Right lobe of liver (tissue), 4 donors: Measurements from ENCODE around the gene RBM6.

Experiments
- POLR2A ChIP-seq: fragments of 450-650 bp; IDR thresholded peaks from one replicate; pipeline ENCODE4 v1.6.1; 2017; ENCODE audit warnings: antibody characterized with exemption, mild to moderate bottlenecking
- TF ChIP-seq, protein P1 (sequence below), 4 donors: fragments of 200-600 bp in 3 of 4; fragments of 450-650 bp in 1 of 4; IDR thresholded peaks; one replicate each; pipeline versions ENCODE4 v1.5.1 to v1.8.0; 2016 to 2022; ENCODE audit warnings: antibody characterized with exemption in 4 of 4, mild to moderate bottlenecking in 2 of 4
- donor health status: DM: no; HTN: no; CAD: no.
- donor health status: DM: no; HTN: no; CAD: no.
- donor health status: DM: no; HTN: yes; CAD: no.

DNA sequence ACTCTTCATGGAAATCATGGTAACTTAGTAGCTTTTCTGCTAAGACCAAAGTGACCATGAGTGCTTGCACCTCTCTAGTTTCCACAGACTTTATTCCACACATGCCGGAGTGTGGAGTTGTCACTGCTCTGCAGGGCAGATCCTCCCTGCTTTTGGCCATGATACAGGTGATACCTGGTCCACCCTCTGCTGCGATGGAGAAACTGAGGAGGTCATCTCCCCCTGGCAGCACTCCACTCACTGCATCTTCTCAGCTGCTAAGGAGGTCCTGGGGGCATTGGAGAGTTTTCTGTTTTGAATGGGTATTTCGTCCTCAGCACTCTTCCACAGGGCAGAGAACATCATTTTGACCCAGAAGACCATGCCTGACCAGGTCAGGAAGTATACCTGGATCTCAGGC is 179.8 kb downstream of the RBM6 start:
- TF ChIP-seq, protein P1, sequence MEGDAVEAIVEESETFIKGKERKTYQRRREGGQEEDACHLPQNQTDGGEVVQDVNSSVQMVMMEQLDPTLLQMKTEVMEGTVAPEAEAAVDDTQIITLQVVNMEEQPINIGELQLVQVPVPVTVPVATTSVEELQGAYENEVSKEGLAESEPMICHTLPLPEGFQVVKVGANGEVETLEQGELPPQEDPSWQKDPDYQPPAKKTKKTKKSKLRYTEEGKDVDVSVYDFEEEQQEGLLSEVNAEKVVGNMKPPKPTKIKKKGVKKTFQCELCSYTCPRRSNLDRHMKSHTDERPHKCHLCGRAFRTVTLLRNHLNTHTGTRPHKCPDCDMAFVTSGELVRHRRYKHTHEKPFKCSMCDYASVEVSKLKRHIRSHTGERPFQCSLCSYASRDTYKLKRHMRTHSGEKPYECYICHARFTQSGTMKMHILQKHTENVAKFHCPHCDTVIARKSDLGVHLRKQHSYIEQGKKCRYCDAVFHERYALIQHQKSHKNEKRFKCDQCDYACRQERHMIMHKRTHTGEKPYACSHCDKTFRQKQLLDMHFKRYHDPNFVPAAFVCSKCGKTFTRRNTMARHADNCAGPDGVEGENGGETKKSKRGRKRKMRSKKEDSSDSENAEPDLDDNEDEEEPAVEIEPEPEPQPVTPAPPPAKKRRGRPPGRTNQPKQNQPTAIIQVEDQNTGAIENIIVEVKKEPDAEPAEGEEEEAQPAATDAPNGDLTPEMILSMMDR (IDR thresholded peaks at IDR 0.05), result no peak
- TF ChIP-seq POLR2A, result no peak
